Dermis microvascular lymphatic vessel endothelial cell (primary cell): ENCODE measurements around the gene ID1. TPM values are rescaled to one million over a fixed set of nuclear protein-coding genes. Genes with fewer than 3 reads are reported as not detected.
"Not testable (repeated sequence)": the region's sequence is repeated elsewhere in the genome, so short reads cannot be mapped to it uniquely, and the experiment has no call there.

ENCODE experiments used
- DNase-seq, 2 donors: peaks; one replicate each; pipeline versions ENCODE4 v3.0.0 to v3.0.0-alpha.2; 2010; ENCODE audit warnings: low read depth in 2 of 2
- total RNA-seq: library from RNA; depleted of rRNA; stranded (reverse); fragments of >200 nt; gene quantifications from 2 replicates; pipeline ENCODE4 v1.2.1, GENCODE V29; 2014

The ID1 gene
- total RNA-seq, 1 donor from 2014 or later = 576 TPM

DNA sequence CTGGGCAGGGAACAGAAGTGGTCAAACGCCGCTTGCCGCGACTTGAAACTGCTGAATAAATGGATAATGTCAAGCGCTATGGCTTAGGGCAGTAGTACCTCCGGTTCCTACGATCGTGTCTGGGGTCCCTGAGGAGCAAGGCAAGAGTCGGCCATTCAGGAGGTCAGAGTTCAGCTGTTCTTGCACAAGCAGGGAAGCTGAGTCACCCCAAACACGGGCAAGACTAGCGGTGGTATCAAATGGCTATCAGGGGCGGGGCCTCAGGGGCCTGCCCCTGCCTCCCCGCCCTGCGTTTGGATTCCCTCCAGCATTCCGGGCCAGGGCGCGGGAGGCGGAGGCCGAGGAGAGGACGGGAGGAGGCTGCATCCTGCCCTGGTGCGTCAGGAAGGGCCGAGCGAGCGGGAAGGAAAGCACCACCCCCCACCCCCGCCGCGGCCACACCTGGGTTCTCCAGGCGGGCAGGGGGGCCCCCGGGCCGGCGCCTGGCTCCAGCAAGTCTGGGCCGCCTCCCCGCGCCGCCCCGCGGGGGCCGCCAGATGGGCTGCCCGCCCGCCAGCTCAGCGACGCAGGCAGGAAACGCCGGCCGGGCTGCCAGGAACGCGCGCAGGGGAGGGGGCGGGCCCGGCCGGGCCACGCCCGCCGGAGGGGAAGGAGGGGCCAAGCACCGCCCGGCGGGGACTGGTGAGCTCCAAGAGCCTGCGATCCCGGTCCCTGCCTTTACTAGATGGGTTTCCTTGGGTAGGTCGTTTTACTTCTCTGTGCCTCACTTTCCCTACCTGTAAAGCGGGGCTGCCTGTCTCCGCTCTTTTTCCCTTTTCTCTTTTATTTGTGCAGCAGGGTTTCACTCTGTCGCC lies 32.2 kb upstream of the ID1 start:
- peak; percentile 94 to 99 for DNase-seq

DNA sequence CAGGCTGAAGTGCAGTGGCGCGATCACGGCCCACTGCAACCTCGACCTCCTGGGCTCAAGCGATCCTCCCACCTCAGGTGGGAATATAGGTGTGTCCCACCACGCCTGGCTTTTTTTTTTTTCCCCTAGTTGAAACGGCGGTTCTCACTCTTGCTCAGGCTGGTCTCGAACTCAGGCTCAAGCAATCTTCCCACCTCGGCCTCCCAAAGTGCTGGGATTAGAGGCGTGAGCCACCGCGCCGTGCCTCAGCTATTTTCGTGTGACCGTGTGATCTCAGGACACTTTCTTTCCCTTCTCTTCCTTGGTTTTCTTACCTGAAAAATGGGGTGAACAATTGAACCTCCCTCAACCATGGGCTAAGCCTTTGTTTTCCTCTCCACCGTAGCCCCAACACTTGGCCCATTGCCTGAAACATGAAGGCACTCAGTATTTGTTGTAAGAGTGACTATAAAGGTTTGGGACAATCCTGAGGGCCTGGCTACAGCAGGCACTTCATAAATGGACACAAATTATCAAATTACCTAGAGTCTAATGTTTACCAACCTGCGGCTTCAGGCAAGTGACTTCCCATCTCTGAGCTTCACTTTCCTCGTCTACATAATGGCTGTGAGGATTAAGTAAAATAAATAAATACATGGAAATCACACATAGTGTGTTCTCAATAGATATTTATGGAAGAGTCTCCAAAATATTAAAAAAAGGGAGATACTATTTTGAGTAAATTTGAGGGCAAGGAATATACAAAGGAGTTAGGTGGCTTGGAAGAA lies 31.4 kb upstream of the ID1 start:
- no peak for DNase-seq

DNA sequence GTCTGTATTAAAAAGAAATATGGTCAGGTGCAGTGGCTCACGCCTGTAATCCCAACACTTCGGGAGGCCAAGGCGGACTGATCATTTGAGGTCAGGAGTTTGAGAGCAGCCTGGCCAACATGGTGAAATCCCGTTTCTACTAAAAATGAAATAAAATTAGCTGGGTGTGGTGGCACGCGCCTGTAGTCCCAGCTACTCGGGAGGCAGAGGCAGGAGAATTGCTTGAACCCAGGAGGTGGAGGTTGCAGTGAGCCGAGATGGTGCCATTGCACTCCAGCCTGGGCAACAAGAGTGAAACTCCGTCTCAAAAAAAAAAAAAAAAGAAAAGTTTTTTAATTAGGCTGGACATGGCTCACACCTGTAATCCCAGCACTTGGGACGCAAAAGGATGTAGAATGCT lies 30.1 kb upstream of the ID1 start:
- DNase-seq = not testable (repeated sequence)

GRCh38 chr20:31576751-31577150 lies 28.3 kb upstream of the ID1 start:
- DNase-seq = no peak

DNA sequence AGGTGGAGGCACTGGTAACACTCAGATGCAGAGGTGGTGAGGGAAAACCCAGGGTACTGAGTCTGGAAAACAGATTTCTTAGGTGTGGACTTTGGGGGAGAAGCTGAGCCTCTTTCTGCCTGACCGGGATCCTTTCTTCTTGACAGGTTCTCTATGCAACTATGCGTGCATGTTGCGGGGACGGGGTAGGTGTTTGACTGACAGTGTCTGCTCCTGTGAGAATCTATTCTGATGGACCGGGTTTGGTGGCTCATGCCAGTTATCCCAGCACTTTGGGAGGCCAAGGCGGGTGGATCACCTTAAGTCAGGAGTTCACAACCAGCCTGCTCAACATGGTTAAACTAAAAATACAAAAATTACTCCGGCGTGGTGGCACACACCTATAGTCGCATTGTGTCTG lies 27.9 kb upstream of the ID1 start:
- DNase-seq = no peak

DNA sequence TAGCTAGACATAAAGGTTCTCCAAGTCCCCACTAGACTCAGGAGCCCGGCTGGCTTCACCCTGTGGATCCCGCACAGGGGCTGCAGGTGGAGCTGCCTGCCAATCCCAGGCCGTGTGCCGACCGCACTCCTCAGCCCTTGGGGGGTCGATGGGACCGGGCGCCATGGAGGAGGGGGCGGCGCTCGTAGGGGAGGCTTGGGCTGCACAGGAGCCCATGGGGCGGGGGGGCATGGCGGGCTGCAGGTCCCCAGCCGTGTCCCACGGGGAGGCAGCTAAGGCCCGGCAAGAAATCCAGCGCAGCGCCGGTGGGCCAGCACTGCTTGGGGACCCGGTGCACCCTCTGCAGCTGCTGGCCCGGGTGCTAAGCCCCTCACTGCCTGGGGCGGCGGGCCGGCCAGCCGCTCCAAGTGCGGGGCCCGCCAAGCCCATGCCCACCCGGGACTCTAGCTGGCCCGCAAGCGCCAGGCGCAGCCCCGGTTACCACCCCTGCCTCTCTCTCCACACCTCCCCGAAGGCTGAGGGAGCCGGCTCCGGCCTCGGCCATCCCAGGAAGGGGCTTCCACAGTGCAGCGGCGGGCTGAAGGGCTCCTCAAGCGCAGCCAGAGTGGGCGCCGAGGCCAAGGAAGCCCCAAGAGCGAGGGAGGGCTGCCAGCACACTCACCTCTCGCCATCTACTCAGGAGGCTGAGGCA lies 26.5 kb upstream of the ID1 start:
- no peak for DNase-seq

GRCh38 chr20:31579245-31579644 lies 25.8 kb upstream of the ID1 start:
- no peak for DNase-seq

GRCh38 chr20:31579941-31580651 lies 25.0 kb upstream of the ID1 start:
- DNase-seq = not testable (repeated sequence)

DNA sequence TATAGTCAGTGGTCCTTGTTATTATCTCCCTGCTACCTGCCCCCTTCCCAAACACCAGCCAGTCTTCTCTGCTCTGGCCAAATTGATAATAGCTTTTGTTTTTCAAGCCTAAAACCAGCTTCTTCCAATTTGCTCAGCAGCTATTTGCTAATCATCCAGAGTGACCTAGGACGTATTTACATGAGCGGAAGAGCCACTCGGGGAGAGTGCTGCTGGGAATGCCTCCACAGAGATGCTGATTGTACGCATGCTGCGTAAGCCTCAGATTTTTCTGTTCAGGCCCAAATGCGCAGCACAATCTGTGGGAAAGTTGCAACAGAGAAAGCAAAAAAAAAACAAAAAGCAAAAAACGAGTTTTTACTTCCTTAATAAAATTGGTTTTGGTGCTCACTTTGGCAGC lies 24.4 kb upstream of the ID1 start:
- DNase-seq = no peak

GRCh38 chr20:31581391-31581790 lies 23.7 kb upstream of the ID1 start:
- no peak for DNase-seq

DNA sequence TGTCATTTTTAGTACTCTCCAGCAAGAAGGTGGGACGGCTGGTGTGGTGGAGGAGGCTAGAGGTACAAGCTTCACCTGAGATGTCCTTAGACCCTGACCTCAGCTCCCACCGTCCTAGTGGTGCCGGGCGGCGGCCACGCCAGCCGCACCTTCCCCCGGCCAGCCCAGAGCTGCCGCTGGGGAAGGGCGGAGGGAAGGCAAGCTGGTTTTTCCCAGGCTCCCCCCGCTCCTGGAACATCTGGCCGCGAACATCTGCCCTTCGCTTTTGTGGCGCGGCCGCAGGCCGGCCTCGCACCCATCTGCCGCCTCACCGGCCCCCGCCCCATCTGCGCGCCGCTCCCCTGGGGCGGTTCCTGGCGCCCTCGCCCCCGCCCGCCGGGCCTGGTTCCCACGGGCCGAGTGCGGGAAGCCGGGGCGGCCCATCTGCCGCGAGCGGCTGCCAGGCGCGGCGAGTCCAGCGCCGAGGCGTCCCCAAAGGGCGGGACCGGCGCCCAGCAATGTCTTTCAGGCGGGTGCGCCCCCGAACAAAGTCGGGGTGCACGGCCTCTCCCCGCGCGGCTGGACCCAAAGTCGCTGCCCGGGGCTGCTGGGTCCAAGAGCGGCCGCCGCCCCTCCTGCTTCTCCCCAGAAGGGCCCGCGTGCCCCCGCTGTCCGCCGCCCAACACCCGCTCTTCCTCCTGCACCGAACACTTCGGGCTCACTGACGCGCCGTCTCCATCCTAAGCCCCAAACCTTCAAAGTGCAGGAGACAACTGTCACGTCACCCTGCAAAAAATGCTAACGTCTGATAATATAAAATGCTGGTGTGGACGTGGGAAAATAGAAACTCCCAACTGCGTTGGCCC lies 17.3 kb upstream of the ID1 start:
- peak in 1 of 2 donors; percentile 62 for DNase-seq

- no peak for DNase-seq
Measured at GRCh38 chr20:31590717-31591225, 14.3 kb upstream of the ID1 start.

DNA sequence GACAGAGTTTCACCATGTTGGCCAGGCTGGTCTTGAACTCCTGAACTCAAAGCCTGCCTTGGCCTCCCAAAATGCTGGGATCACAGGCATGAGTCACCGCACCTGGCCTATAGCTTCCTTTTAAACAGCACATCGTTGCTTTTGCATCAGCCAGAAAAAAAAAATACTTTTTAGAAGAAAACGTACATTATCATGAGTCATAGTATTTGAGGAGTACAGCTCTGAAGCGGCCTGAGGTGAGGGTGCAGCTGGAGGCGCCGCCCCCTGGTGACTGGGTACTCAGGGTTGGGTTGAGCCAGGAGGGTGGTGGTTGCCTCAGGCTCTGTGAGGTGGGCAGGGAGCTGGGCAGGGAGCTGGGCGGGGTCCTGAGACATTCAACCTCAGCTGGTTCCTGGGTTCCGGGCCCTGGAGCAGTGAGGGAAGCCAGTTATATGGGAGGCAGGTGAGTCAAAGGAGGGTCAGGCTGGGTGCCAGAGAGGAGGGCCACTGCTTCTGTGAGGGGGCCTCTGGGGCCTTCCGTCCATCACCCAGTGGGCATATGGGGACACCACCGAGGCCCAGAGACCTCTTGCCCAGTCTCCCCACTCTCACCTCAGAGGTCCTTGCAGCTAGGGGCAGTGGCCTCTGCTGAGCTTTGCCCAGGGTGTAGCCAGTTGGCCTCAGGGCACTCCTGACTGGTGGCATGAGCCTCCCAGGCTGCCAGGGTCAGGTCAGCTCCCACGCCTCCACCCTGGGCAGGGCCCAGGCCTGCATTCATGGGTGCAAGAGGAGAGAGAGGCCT lies 11.7 kb upstream of the ID1 start:
- peak in 1 of 2 donors; percentile 73 for DNase-seq

GRCh38 chr20:31594002-31594557 lies 11.0 kb upstream of the ID1 start:
- no peak for DNase-seq

GRCh38 chr20:31594558-31595379 lies 10.3 kb upstream of the ID1 start:
- DNase-seq = peak; percentile 60 to 78

GRCh38 chr20:31595380-31595653 lies 9.8 kb upstream of the ID1 start:
- DNase-seq = no peak

DNA sequence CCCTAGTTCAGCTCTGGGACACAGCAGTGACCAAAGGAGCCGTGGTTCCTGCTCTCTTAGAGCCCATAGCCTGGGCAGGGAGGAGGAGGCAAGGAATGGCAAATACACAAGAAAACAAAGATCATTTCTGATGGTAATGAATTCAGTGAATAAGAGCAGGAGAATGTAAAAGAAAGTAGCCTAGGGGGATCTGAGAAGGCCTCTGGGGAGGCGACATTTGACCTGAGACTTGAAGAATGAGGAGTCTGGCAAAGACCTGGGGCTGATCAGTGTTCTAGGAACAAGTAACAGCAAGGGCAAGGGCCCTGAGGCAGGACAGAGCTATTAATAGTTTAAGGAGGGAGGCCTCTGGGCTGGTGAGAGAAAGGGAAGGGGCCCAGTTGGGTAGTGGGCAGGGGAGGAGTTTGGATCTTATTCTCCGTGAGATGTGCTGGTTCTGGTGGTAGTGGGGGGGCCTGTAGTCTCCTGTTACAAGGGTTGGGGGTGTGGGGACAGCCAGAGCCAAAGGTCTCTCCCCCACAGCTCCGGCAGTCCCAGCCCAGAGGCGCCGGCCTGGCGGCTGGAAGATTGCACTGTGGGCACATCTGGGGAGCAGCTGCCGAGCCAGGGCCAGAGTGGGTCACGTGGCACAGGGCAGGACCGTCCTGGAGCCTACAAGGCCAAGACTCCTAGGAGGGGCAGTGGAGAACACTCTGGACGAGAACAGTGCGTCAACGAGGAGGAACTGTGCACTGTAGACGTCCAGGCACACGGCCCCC lies 9.3 kb upstream of the ID1 start:
- peak in 1 of 2 donors; percentile 34 for DNase-seq

DNA sequence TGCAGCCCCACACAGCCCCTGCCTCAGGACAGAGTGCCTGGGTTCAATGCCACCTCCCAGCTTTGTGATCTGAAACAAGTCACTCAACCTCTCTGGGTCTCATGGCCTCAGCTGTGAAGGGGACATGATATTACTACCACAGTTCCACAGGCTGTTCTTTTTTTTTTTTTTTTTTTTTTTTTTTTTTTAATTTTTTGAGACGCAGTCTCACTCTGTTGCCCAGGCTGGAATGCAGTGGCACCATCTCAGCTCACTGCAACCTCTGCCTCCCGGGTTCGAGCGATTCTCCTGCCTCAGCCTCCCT lies 8.7 kb upstream of the ID1 start:
- not testable (repeated sequence) for DNase-seq
